ENCODE data around the gene HES1.

DNA sequence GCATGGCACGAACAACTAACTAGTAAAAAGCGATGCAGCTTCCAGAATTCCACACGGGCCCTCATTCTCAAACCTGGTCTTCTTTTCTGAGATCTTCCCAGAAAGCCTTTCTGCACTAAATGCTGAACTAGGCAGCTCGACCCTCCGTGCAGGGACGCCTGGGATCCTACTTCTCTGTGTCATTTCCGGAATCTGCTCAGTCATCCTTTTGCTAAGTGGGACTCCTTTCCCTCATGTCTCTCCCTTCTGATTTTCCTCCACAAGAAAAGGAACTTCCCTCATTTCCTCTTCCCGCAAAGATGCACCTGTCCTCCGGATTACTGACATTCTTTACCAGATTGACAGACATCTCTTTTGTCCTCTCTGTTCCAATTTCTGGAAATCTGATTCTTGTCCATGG, 9.2 kb upstream of the HES1 start:
- TF ChIP-seq EZH2phosphoT487 (IDR thresholded peaks at IDR 0.05; ENCODE audit: insufficient read depth, low read depth) (no peak), EZH2 (IDR thresholded peaks at IDR 0.05; ENCODE audit: insufficient read depth, poor library complexity, severe bottlenecking) (no peak)

Data from GM23248 (cell line).